Measurements from ENCODE around the gene PADI1.

GRCh38 chr1:17201201-17202021, 3.5 kb upstream of the PADI1 start:
- TF ChIP-seq ZNF274 (IDR thresholded peaks at IDR 0.05; ENCODE audit: low read depth, low read length) (no peak), YY1 (IDR thresholded peaks at IDR 0.05; ENCODE audit: insufficient read depth, insufficient read length) (no peak), SUZ12 (IDR thresholded peaks at IDR 0.05; ENCODE audit: extremely low read depth, insufficient read depth, insufficient read length) (no peak)

Data from NT2/D1 (cell line).